Trophoblast cell (in vitro differentiated cells and primary cell): ENCODE data around the gene APCDD1.

Experiments
- DNase-seq, 2 donors: peaks; one replicate each; pipeline ENCODE4 v3.0.0-alpha.2; 2016
- H2AFZ ChIP-seq: 2 replicates; pipeline ENCODE4 v1.6.1; 2013; ENCODE audit warnings: low read length, moderate library complexity, mild to moderate bottlenecking; ENCODE audit not compliant: insufficient read depth, poor library complexity
- H2AK5ac ChIP-seq: 2 replicates; pipeline ENCODE4 v1.6.1; 2013; ENCODE audit warnings: mild to moderate bottlenecking, low read length
- H2BK120ac ChIP-seq: 2 replicates; pipeline ENCODE4 v1.6.1; 2013; ENCODE audit warnings: low read length, mild to moderate bottlenecking, moderate library complexity; ENCODE audit not compliant: insufficient read depth, poor library complexity
- H2BK12ac ChIP-seq: 2 replicates; pipeline ENCODE4 v1.6.1; 2013; ENCODE audit warnings: mild to moderate bottlenecking, low read length, moderate library complexity
- H2BK5ac ChIP-seq: 2 replicates; pipeline ENCODE4 v1.6.1; 2013; ENCODE audit warnings: low read length, low read depth, moderate library complexity, mild to moderate bottlenecking; ENCODE audit not compliant: poor library complexity
- H3K14ac ChIP-seq: 2 replicates; pipeline ENCODE4 v1.6.1; 2013; ENCODE audit warnings: mild to moderate bottlenecking, low read length
- H3K18ac ChIP-seq: 2 replicates; pipeline ENCODE4 v1.6.1; 2013; ENCODE audit warnings: mild to moderate bottlenecking, low read length
- H3K23ac ChIP-seq: 2 replicates; pipeline ENCODE4 v1.6.1; 2013; ENCODE audit warnings: low read length
- H3K27ac ChIP-seq: 2 replicates; pipeline ENCODE4 v1.5.1; 2013; ENCODE audit warnings: low read depth, mild to moderate bottlenecking, inconsistent platforms, low read length, moderate library complexity
- H3K27me3 ChIP-seq: 2 replicates; pipeline ENCODE4 v1.6.1; 2013; ENCODE audit warnings: inconsistent platforms, mild to moderate bottlenecking, low read length, moderate library complexity; ENCODE audit not compliant: insufficient read depth
- H3K36me3 ChIP-seq, 2 experiments: 1 replicate in 1 of 2; 2 replicates in 1 of 2; pipeline ENCODE4 v1.6.1; 2013; ENCODE audit warnings: low read length in 2 of 2, mild to moderate bottlenecking in 2 of 2, moderate library complexity in 1 of 2; ENCODE audit not compliant: insufficient read depth in 2 of 2, control insufficient read depth in 1 of 2
- H3K4ac ChIP-seq: 2 replicates; pipeline ENCODE4 v1.6.1; 2013; ENCODE audit warnings: low read depth, mild to moderate bottlenecking, low read length, moderate library complexity
- H3K4me1 ChIP-seq, 2 experiments: 1 replicate in 1 of 2; 2 replicates in 1 of 2; pipeline ENCODE4 v1.6.1; 2013; ENCODE audit warnings: low read length in 2 of 2, mild to moderate bottlenecking in 2 of 2, moderate library complexity in 1 of 2; ENCODE audit not compliant: insufficient read depth in 2 of 2, control insufficient read depth in 1 of 2
- H3K4me2 ChIP-seq: 2 replicates; pipeline ENCODE4 v1.6.1; 2013; ENCODE audit warnings: inconsistent platforms, mild to moderate bottlenecking, low read length, moderate library complexity
- H3K4me3 ChIP-seq: 2 replicates; pipeline ENCODE4 v1.5.1; 2013; ENCODE audit warnings: mild to moderate bottlenecking, low read depth, low read length, inconsistent platforms
- H3K79me1 ChIP-seq: one replicate; pipeline ENCODE4 v1.6.1; 2013; ENCODE audit warnings: low read length
- H3K79me2 ChIP-seq: 2 replicates; pipeline ENCODE4 v1.6.1; 2013; ENCODE audit warnings: low read length, mild to moderate bottlenecking; ENCODE audit not compliant: control insufficient read depth, insufficient read depth, poor library complexity
- H3K9ac ChIP-seq: 2 replicates; pipeline ENCODE4 v1.6.1; 2013; ENCODE audit warnings: mild to moderate bottlenecking, low read length
- H3K9me3 ChIP-seq: 2 replicates; pipeline ENCODE4 v1.6.1; 2013; ENCODE audit warnings: low read depth, mild to moderate bottlenecking, control low read depth, inconsistent platforms, low read length; ENCODE audit not compliant: insufficient read depth
- H4K12ac ChIP-seq: 2 replicates; pipeline ENCODE4 v1.6.1; 2013; ENCODE audit warnings: low read depth, mild to moderate bottlenecking, low read length, moderate library complexity
- H4K8ac ChIP-seq: 2 replicates; pipeline ENCODE4 v1.6.1; 2013; ENCODE audit warnings: low read depth, mild to moderate bottlenecking, low read length, moderate library complexity
- H4K91ac ChIP-seq: one replicate; pipeline ENCODE4 v1.6.1; 2013; ENCODE audit warnings: low read depth, mild to moderate bottlenecking, low read length, moderate library complexity
- WGBS: extraction: QIAGEN DNeasy Blood & Tissue Kit; methylation state at CpG from one replicate; pipeline ENCODE4 v1.1.7; 2013; ENCODE audit warnings: missing lambda C conversion rate; ENCODE audit not compliant: insufficient read length, insufficient coverage; ENCODE audit errors: extremely low coverage; 5-methylcytosine and 5-hydroxymethylcytosine counted together

The APCDD1 gene

GRCh38 chr18:10409041-10409440, 45.4 kb upstream of the APCDD1 start:
- DNase-seq: peak; percentile 13 to 75
- no peak overlapping the region for H3K27ac ChIP-seq
- H3K9me3 ChIP-seq: peaks cover 4% of the 10 kb centered on the region
- no peak overlapping the region for H2BK120ac ChIP-seq
- H3K27me3 ChIP-seq: no peaks in the 10 kb centered on the region
- H2AK5ac ChIP-seq: no peak overlapping the region
- no peak overlapping the region for H3K4me3 ChIP-seq
- H3K23ac ChIP-seq: no peak overlapping the region
- H3K36me3 ChIP-seq: no peaks in the 10 kb centered on the region
- H3K18ac ChIP-seq: no peak overlapping the region
- H4K91ac ChIP-seq: no peak overlapping the region
- no peaks in the 10 kb centered on the region for H3K4me1 ChIP-seq
- H3K79me1 ChIP-seq: no peaks in the 10 kb centered on the region
- H2BK5ac ChIP-seq: no peak overlapping the region
- no peaks in the 10 kb centered on the region for H3K79me2 ChIP-seq
- H3K4me2 ChIP-seq: no peak overlapping the region
- no peak overlapping the region for H4K8ac ChIP-seq
- no peak overlapping the region for H3K14ac ChIP-seq
- H3K4ac ChIP-seq: no peak overlapping the region
- H4K12ac ChIP-seq: no peak overlapping the region
- no peak overlapping the region for H3K9ac ChIP-seq
- no peak overlapping the region for H2BK12ac ChIP-seq
- H2AFZ ChIP-seq: no peak overlapping the region

DNA sequence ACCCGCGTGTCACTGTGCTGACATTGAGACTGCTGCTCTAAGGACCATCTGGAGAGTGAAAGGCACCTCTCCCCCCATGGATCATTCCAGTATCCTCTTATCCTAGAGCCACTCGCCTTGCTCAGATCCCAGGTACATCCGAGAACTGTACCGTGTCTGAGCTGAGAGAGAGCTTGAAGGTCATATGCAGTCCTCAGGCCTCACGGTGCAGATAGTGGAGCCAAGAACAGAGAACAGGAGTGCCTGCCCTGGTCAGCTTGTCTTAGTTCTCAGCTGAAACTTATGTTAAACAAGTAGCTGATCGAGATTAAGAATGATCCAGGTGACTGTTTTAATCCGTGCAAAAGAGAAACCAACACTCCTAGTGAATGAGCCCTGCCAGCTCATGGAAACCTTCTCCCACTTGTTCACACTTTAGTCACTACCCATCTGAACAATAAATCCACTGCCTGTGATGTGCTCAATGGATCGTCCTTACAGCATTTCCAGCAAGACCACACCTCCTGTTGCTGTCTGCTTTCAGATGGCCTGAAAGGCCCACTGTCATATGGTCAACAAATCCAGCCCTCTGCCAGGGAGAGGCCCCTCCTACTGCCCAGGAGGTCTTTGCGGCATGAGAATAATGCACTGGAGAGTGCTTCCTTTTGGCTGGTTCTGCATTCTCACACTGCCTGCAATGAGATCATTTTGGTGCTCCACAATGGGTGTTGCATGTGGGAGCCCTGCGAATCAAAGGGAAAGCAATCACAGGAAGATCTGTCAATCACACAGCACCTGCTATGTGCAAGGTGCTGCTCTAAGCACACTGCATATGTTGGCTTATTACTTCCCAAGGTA, 43.7 kb upstream of the APCDD1 start:
- H3K27me3 ChIP-seq: no peaks in the 10 kb centered on the region
- no peak overlapping the region for H4K12ac ChIP-seq
- H2BK12ac ChIP-seq: no peak overlapping the region
- no peak overlapping the region for H3K18ac ChIP-seq
- H3K4me1 ChIP-seq: no peaks in the 10 kb centered on the region
- WGBS: no CpG with 5 or more reads among the region's 11 CpGs
- H3K4me2 ChIP-seq: no peak overlapping the region
- H3K79me2 ChIP-seq: no peaks in the 10 kb centered on the region
- peaks cover 4% of the 10 kb centered on the region for H3K9me3 ChIP-seq
- H4K91ac ChIP-seq: no peak overlapping the region
- no peak overlapping the region for H2BK5ac ChIP-seq
- H3K79me1 ChIP-seq: no peaks in the 10 kb centered on the region
- no peak overlapping the region for H4K8ac ChIP-seq
- H3K36me3 ChIP-seq: no peaks in the 10 kb centered on the region
- H2AK5ac ChIP-seq: no peak overlapping the region
- no peak overlapping the region for H2AFZ ChIP-seq
- H3K23ac ChIP-seq: no peak overlapping the region
- no peak overlapping the region for H3K27ac ChIP-seq
- no peak overlapping the region for H3K4me3 ChIP-seq
- H3K14ac ChIP-seq: no peak overlapping the region
- no peak overlapping the region for H3K9ac ChIP-seq
- no peak overlapping the region for H3K4ac ChIP-seq
- no peak for DNase-seq
- no peak overlapping the region for H2BK120ac ChIP-seq

DNA sequence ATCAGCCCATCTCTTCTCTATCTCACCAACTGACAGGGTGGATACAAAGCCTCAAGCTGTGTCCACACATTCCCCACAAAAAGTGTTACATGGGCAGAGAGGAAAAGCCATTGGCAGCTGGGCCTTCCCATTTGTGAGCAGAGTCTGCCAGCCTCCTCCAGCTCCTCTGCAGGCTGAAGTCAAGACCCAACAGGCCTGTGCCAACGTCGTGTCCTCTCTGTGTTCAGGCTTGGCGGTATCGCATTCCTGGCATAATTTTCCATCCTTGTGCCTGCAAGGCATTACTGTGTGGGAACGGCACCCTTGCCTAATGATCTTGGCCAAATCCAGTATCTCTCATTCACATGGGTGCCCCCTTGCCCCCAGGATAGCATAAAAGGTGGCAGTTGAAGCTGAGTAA, 41.5 kb upstream of the APCDD1 start:
- no peak overlapping the region for H3K18ac ChIP-seq
- H4K12ac ChIP-seq: no peak overlapping the region
- no peak overlapping the region for H3K4ac ChIP-seq
- no peak overlapping the region for H3K23ac ChIP-seq
- H3K79me2 ChIP-seq: no peaks in the 10 kb centered on the region
- H4K8ac ChIP-seq: no peak overlapping the region
- WGBS: no CpG with 5 or more reads among the region's 5 CpGs
- no peak overlapping the region for H3K9ac ChIP-seq
- H2AFZ ChIP-seq: no peak overlapping the region
- no peak overlapping the region for H4K91ac ChIP-seq
- H3K4me3 ChIP-seq: no peak overlapping the region
- no peak overlapping the region for H2AK5ac ChIP-seq
- no peaks in the 10 kb centered on the region for H3K9me3 ChIP-seq
- H3K14ac ChIP-seq: no peak overlapping the region
- H3K79me1 ChIP-seq: no peaks in the 10 kb centered on the region
- peak; percentile 14 to 38 for DNase-seq
- H3K27ac ChIP-seq: no peak overlapping the region
- H2BK12ac ChIP-seq: no peak overlapping the region
- H3K27me3 ChIP-seq: no peaks in the 10 kb centered on the region
- H2BK120ac ChIP-seq: no peak overlapping the region
- H3K4me1 ChIP-seq: no peaks in the 10 kb centered on the region
- H3K36me3 ChIP-seq: no peaks in the 10 kb centered on the region
- H2BK5ac ChIP-seq: no peak overlapping the region
- H3K4me2 ChIP-seq: no peak overlapping the region

- no peak for DNase-seq
- no peak overlapping the region for H3K14ac ChIP-seq
- H3K4ac ChIP-seq: no peak overlapping the region
- H4K12ac ChIP-seq: no peak overlapping the region
- no CpG with 5 or more reads among the region's 3 CpGs for WGBS
- no peak overlapping the region for H4K91ac ChIP-seq
- no peaks in the 10 kb centered on the region for H3K4me1 ChIP-seq
- no peak overlapping the region for H2BK12ac ChIP-seq
- H2BK120ac ChIP-seq: no peak overlapping the region
- no peaks in the 10 kb centered on the region for H3K79me2 ChIP-seq
- no peak overlapping the region for H3K23ac ChIP-seq
- H3K27me3 ChIP-seq: no peaks in the 10 kb centered on the region
- no peak overlapping the region for H3K27ac ChIP-seq
- H3K9ac ChIP-seq: no peak overlapping the region
- H3K36me3 ChIP-seq: no peaks in the 10 kb centered on the region
- H4K8ac ChIP-seq: no peak overlapping the region
- H2AFZ ChIP-seq: no peak overlapping the region
- no peak overlapping the region for H3K4me3 ChIP-seq
- no peaks in the 10 kb centered on the region for H3K79me1 ChIP-seq
- no peaks in the 10 kb centered on the region for H3K9me3 ChIP-seq
- H3K18ac ChIP-seq: no peak overlapping the region
- H2AK5ac ChIP-seq: no peak overlapping the region
- no peak overlapping the region for H3K4me2 ChIP-seq
- no peak overlapping the region for H2BK5ac ChIP-seq
Observed at GRCh38 chr18:10413722-10414121, 40.7 kb upstream of the APCDD1 start.
